GM12864 (cell line): ENCODE data around the gene NFKBIE.

Source experiments
- DNase-seq: peaks from one replicate; pipeline ENCODE4 v3.0.0-alpha.2; 2011; ENCODE audit warnings: low read depth
- H3K4me3 ChIP-seq: 2 replicates; pipeline ENCODE4 v1.5.1; 2011; ENCODE audit warnings: mild to moderate bottlenecking, low read depth, low read length, control low read depth
- CTCF ChIP-seq: IDR thresholded peaks from 2 replicates; pipeline ENCODE4 v1.5.1; 2011; ENCODE audit warnings: low read depth, mild to moderate bottlenecking, moderate library complexity, low read length, control low read depth, inconsistent platforms; ENCODE audit errors: missing control alignments

The NFKBIE gene

GRCh38 chr6:44219815-44220784 is 45.3 kb downstream of the NFKBIE start:
- TF ChIP-seq CTCF: no peak
- no peak for DNase-seq
- H3K4me3 ChIP-seq: peak overlapping the region; percentile 34

- DNase-seq: no peak
- peak overlapping the region; percentile 42 for H3K4me3 ChIP-seq
- TF ChIP-seq CTCF: no peak
These were observed 46.1 kb downstream of the NFKBIE start for GRCh38 chr6:44219053-44219814.

GRCh38 chr6:44217332-44218143 is 47.8 kb downstream of the NFKBIE start:
- TF ChIP-seq CTCF: no peak
- H3K4me3 ChIP-seq: no peak overlapping the region
- no peak for DNase-seq

- TF ChIP-seq CTCF: no peak
- H3K4me3 ChIP-seq: no peak within 1 kb of the TSS
- no peak for DNase-seq
These were observed 48.5 kb downstream of the NFKBIE start, which contains the start of gene MYMX for GRCh38 chr6:44216677-44217331. Gene MYMX, plus strand, starts transcription at chr6:44216926. Its CDS starts 546 bp downstream, at chr6:44217472.

- TF ChIP-seq CTCF: no peak
- DNase-seq: no peak
- no peak overlapping the region for H3K4me3 ChIP-seq
These were observed 51.0 kb downstream of the NFKBIE start for GRCh38 chr6:44214307-44214706.

GRCh38 chr6:44211284-44211683 is 54.1 kb downstream of the NFKBIE start:
- H3K4me3 ChIP-seq: no peak overlapping the region
- DNase-seq: no peak
- no peak for TF ChIP-seq CTCF
